Measurements from ENCODE around the gene RPS8. TPM values are rescaled to one million over a fixed set of nuclear protein-coding genes. Genes with fewer than 3 reads are reported as not detected.
A peak's percentile ranks its signal among the peaks of the same experiment; 100 is the strongest.
"Not testable (repeated sequence)": the region's sequence is repeated elsewhere in the genome, so short reads cannot be mapped to it uniquely, and the experiment has no call there.

The RPS8 gene
- total RNA-seq = 1,000 to 10,000 TPM; 1,019 to 1,075 TPM

- TF ChIP-seq CTCF (IDR thresholded peaks at IDR 0.05) = no peak
- peaks cover 9 to 30% of the 10 kb centered on the region in 2 donors for H3K4me1 ChIP-seq (ENCODE audit: control insufficient read depth in 1 of 2, low read depth in 2 of 2)
- peak within 1 kb of the TSS; percentile 97 to 98 for H3K27ac ChIP-seq
- H3K4me3 ChIP-seq = peak within 1 kb of the TSS; percentile 98
- H3K9me3 ChIP-seq = no peaks in the 10 kb centered on the region
- peaks cover 23% of the 10 kb centered on the region for H3K36me3 ChIP-seq
- DNase-seq (ENCODE audit: low spot score) (peak; percentile 75), ATAC-seq (ENCODE audit: insufficient number of reproducible peaks, low FRiP score, low read depth) (peak; percentile 87)
- H3K27me3 ChIP-seq (replicated peaks; ENCODE audit: insufficient read depth) = no peaks in the 10 kb centered on the region
These were observed at the start of gene RPS8 for GRCh38 chr1:44775078-44775929. RPS8 (plus strand) TSS chr1:44775540; CDS start chr1:44775597, 57 bp downstream.

- Histone ChIP-seq H3K27me3 (replicated peaks; ENCODE audit: insufficient read depth) (no peaks in the 10 kb centered on the region), H3K36me3 (no peaks in the 10 kb centered on the region), H3K9me3 (no peaks in the 10 kb centered on the region), H3K4me1 (ENCODE audit: control insufficient read depth in 1 of 2, low read depth in 2 of 2) (peaks cover 3 to 13% of the 10 kb centered on the region in 2 donors), H3K4me3 (peak within 1 kb of the TSS; percentile 63), H3K27ac (peak within 1 kb of the TSS; percentile 88 to 96)
- peak; percentile 76 for ATAC-seq (ENCODE audit: insufficient number of reproducible peaks, low FRiP score, low read depth)
- peak; percentile 89 for DNase-seq (ENCODE audit: low spot score)
- TF ChIP-seq CTCF (IDR thresholded peaks at IDR 0.05) = peak; percentile 79
These were observed 44.4 kb upstream of the RPS8 start, which contains the start of gene RNU5D-1 for GRCh38 chr1:44730741-44731512. RNU5D-1 (minus strand) TSS chr1:44731170.

GRCh38 chr1:44733365-44733764 is 42.0 kb upstream of the RPS8 start:
- peaks cover 3 to 13% of the 10 kb centered on the region in 2 donors for H3K4me1 ChIP-seq (ENCODE audit: control insufficient read depth in 1 of 2, low read depth in 2 of 2)
- no peak overlapping the region for H3K4me3 ChIP-seq
- no peaks in the 10 kb centered on the region for H3K36me3 ChIP-seq
- TF ChIP-seq CTCF (IDR thresholded peaks at IDR 0.05) = no peak
- no peak overlapping the region for H3K27ac ChIP-seq
- no peaks in the 10 kb centered on the region for H3K27me3 ChIP-seq (replicated peaks; ENCODE audit: insufficient read depth)
- no peaks in the 10 kb centered on the region for H3K9me3 ChIP-seq
- DNase-seq (ENCODE audit: low spot score) (no peak), ATAC-seq (ENCODE audit: insufficient number of reproducible peaks, low FRiP score, low read depth) (no peak)

- Histone ChIP-seq H3K27ac (no peak overlapping the region), H3K4me3 (no peak overlapping the region), H3K36me3 (no peaks in the 10 kb centered on the region), H3K27me3 (replicated peaks; ENCODE audit: insufficient read depth) (no peaks in the 10 kb centered on the region), H3K9me3 (no peaks in the 10 kb centered on the region), H3K4me1 (ENCODE audit: control insufficient read depth in 1 of 2, low read depth in 2 of 2) (peaks cover 3 to 13% of the 10 kb centered on the region in 2 donors)
- no peak for TF ChIP-seq CTCF (IDR thresholded peaks at IDR 0.05)
- DNase-seq (ENCODE audit: low spot score) = no peak
- no peak for ATAC-seq (ENCODE audit: insufficient number of reproducible peaks, low FRiP score, low read depth)
These were observed 41.6 kb upstream of the RPS8 start for GRCh38 chr1:44733784-44734183.

DNA sequence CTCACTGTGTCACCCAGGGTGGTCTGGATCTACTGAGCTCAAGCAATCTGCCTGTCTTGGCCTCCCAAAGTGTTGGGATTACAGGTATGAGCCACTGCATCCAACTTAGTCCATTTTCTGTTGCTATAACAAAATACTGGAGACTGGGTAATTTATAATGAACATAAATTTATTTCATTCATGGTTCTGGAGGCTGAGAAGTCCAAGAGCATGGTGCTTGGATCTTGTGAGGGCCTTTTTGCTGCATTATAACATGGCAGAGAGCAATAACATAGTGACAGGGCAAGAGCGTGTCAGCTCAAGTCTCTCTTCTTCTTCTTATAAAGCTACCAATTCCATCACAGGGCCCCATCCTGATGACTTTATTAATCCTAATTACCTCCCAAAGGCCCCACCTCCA is 39.3 kb upstream of the RPS8 start:
- Histone ChIP-seq H3K27ac (no peak overlapping the region), H3K4me1 (ENCODE audit: control insufficient read depth in 1 of 2, low read depth in 2 of 2) (peaks cover 5 to 9% of the 10 kb centered on the region in 2 donors), H3K27me3 (replicated peaks; ENCODE audit: insufficient read depth) (no peaks in the 10 kb centered on the region), H3K4me3 (no peak overlapping the region), H3K36me3 (no peaks in the 10 kb centered on the region), H3K9me3 (no peaks in the 10 kb centered on the region)
- DNase-seq (ENCODE audit: low spot score) (no peak), ATAC-seq (ENCODE audit: insufficient number of reproducible peaks, low FRiP score, low read depth) (no peak)
- TF ChIP-seq CTCF (IDR thresholded peaks at IDR 0.05) = no peak

GRCh38 chr1:44738953-44739306 is 36.4 kb upstream of the RPS8 start:
- not testable (repeated sequence) for H3K27me3 ChIP-seq (replicated peaks; ENCODE audit: insufficient read depth); H3K36me3 ChIP-seq; H3K4me1 ChIP-seq (ENCODE audit: control insufficient read depth in 1 of 2, low read depth in 2 of 2); DNase-seq (ENCODE audit: low spot score); ATAC-seq (ENCODE audit: insufficient number of reproducible peaks, low FRiP score, low read depth); H3K9me3 ChIP-seq
- peak overlapping the region; percentile 76 for H3K4me3 ChIP-seq
- peak overlapping the region; percentile 80 to 86 for H3K27ac ChIP-seq
